GM12801 (cell line): Measurements from ENCODE around the gene LRPAP1.

ENCODE experiments used
- CTCF ChIP-seq: IDR thresholded peaks from one replicate; pipeline ENCODE4 v1.5.1; 2011; ENCODE audit warnings: control low read depth; ENCODE audit not compliant: insufficient read length; ENCODE audit errors: extremely low read depth

LRPAP1 gene

GRCh38 chr4:3531879-3532750 lies at the start of gene LRPAP1:
LRPAP1 (minus strand) TSS chr4:3532422; CDS start chr4:3532412, 10 bp downstream.
- no peak for TF ChIP-seq CTCF

GRCh38 chr4:3573131-3573530 lies 40.9 kb upstream of the LRPAP1 start:
- TF ChIP-seq CTCF, result no peak

- TF ChIP-seq CTCF, result no peak
These were observed 40.1 kb upstream of the LRPAP1 start for GRCh38 chr4:3572363-3572762.

- no peak for TF ChIP-seq CTCF
These were observed 39.7 kb upstream of the LRPAP1 start for GRCh38 chr4:3571921-3572320.

GRCh38 chr4:3563403-3563802 lies 31.2 kb upstream of the LRPAP1 start:
- TF ChIP-seq CTCF, result no peak

GRCh38 chr4:3533423-3533820 lies 1.2 kb upstream of the LRPAP1 start:
- no peak for TF ChIP-seq CTCF

- no peak for TF ChIP-seq CTCF
These were observed 665 bp upstream of the LRPAP1 start for GRCh38 chr4:3532751-3533422.
